Measurements from ENCODE around the gene CCDC170. TPM values are rescaled to one million over a fixed set of nuclear protein-coding genes. Genes with fewer than 3 reads are reported as not detected.
A peak's percentile ranks its signal among the peaks of the same experiment; 100 is the strongest.
"Not testable (repeated sequence)": the region's sequence is repeated elsewhere in the genome, so short reads cannot be mapped to it uniquely, and the experiment has no call there.

CCDC170 gene
- total RNA-seq, 1 experiment from 2014 or later, result not detected

DNA sequence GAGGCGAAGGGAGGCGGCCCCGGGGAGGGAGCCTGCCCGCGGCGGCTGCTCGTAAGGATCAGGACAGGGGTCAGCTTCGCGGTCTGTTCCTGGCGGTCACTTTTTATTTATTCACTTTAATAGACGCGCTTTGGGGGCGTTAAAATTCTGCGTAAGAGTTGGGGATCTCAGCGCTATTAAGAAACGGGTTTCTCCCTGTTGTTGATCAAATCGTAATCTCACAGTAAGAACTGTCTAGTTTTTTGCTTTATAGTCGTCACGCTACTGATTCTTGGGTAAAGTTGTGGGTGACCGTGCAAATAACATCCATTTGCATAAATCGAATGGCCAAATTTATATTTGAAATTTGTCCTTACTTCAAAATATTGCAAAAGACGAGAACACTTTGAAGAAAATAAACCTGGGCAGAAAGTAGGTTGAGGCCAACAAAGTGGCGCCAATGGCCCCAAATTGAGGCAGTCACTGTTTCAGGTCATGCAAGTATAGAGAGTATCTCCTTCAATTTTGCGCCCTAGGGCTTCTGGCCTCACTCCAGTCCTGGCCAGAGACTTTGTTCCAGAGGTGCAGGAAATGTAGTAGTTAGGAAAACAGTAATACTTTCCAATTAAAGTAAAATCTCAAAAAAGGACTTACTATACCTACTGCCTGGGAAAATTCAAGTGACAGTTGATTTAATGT lies 40.9 kb upstream of the CCDC170 start:
- Histone ChIP-seq H3K27me3 (ENCODE audit: control insufficient read depth, insufficient read depth, low read length) (no peaks in the 10 kb centered on the region), H3K36me3 (ENCODE audit: control insufficient read depth, insufficient read depth, low read length) (peaks cover 8% of the 10 kb centered on the region), H3K9me3 (ENCODE audit: control insufficient read depth, insufficient read depth, low read depth, low read length) (no peaks in the 10 kb centered on the region), H3K27ac (ENCODE audit: low read length) (peak overlapping the region; percentile 86), H3K4me1 (ENCODE audit: control insufficient read depth, insufficient read depth, low read length) (peaks cover 13% of the 10 kb centered on the region; the same call in 1 of the 2 replicates), H3K4me3 (ENCODE audit: low read depth in 2 of 2, low read length in 2 of 2) (peak overlapping the region; percentile 97 to 99)
- POLR2A ChIA-PET, result no interaction called here
- CTCF ChIA-PET, result interaction anchor here (0.7 kb wide), 1 partner anchor 128 kb away, joined by 3 read pairs; no protein-coding TSS in a partner anchor
- intact Hi-C loops (cut with micrococcal nuclease; ENCODE audit: unreplicated experiment) (no loop called here), in situ Hi-C loops (cut with HindIII; ENCODE audit: low pct_unique_long_range_greater_than_20kb, low sequenced_read_pairs) (no loop called here)
- no peak for DNase-seq (ENCODE audit: low read depth, low spot score)
- TF ChIP-seq POLR2AphosphoS5 (IDR thresholded peaks at IDR 0.05; ENCODE audit: low read depth, low read length), result no peak
- BruUV-seq (replicated peaks), result TSS peak; percentile 69
- no peak; the same call in 1 of the 2 replicates for ATAC-seq

GRCh38 chr6:151455751-151456398 lies 37.9 kb upstream of the CCDC170 start:
- CTCF ChIA-PET; POLR2A ChIA-PET; H3K9me3 ChIP-seq (ENCODE audit: control insufficient read depth, insufficient read depth, low read depth, low read length); H3K27ac ChIP-seq (ENCODE audit: low read length); BruUV-seq (replicated peaks); DNase-seq (ENCODE audit: low read depth, low spot score); intact Hi-C loops (cut with micrococcal nuclease; ENCODE audit: unreplicated experiment); H3K4me3 ChIP-seq (ENCODE audit: low read depth in 2 of 2, low read length in 2 of 2); ATAC-seq; in situ Hi-C loops (cut with HindIII; ENCODE audit: low pct_unique_long_range_greater_than_20kb, low sequenced_read_pairs); H3K27me3 ChIP-seq (ENCODE audit: control insufficient read depth, insufficient read depth, low read length): not testable (repeated sequence)
- Histone ChIP-seq H3K36me3 (ENCODE audit: control insufficient read depth, insufficient read depth, low read length) (peaks cover 13% of the 10 kb centered on the region), H3K4me1 (ENCODE audit: control insufficient read depth, insufficient read depth, low read length) (peaks cover 13% of the 10 kb centered on the region; the same call in 1 of the 2 replicates)

DNA sequence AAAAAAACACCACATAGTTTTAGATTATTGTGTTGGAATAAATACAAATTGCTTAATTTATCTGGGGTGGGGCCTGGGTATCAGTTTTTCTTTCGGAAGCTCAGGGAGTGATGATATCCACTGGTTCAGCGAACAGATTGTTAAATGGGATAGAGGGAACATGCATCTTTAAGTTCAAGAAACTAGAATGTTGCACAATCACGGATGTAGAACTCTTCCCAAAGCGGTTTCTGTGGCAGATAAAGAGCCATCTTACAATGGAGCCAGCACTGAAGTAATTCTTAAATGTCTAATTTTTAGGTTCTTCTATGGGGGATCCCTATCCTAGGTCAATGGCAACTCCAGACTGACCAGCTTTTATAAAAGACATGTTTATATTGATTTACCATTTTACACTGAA lies 32.1 kb upstream of the CCDC170 start:
- no peak for DNase-seq (ENCODE audit: low read depth, low spot score)
- Histone ChIP-seq H3K4me1 (ENCODE audit: control insufficient read depth, insufficient read depth, low read length) (no peaks in the 10 kb centered on the region), H3K4me3 (ENCODE audit: low read depth in 2 of 2, low read length in 2 of 2) (no peak overlapping the region), H3K27ac (ENCODE audit: low read length) (no peak overlapping the region), H3K9me3 (ENCODE audit: control insufficient read depth, insufficient read depth, low read depth, low read length) (no peaks in the 10 kb centered on the region), H3K36me3 (ENCODE audit: control insufficient read depth, insufficient read depth, low read length) (peaks cover 7% of the 10 kb centered on the region), H3K27me3 (ENCODE audit: control insufficient read depth, insufficient read depth, low read length) (no peaks in the 10 kb centered on the region)
- in situ Hi-C loops (cut with HindIII; ENCODE audit: low pct_unique_long_range_greater_than_20kb, low sequenced_read_pairs), result no loop called here
- ATAC-seq, result no peak
- no peak for TF ChIP-seq CTCF (IDR thresholded peaks at IDR 0.05)
- TF ChIP-seq SIN3A (IDR thresholded peaks at IDR 0.05; ENCODE audit: borderline replicate concordance, insufficient read depth, low read depth, low read length), result no peak
- TF ChIP-seq, protein P1, sequence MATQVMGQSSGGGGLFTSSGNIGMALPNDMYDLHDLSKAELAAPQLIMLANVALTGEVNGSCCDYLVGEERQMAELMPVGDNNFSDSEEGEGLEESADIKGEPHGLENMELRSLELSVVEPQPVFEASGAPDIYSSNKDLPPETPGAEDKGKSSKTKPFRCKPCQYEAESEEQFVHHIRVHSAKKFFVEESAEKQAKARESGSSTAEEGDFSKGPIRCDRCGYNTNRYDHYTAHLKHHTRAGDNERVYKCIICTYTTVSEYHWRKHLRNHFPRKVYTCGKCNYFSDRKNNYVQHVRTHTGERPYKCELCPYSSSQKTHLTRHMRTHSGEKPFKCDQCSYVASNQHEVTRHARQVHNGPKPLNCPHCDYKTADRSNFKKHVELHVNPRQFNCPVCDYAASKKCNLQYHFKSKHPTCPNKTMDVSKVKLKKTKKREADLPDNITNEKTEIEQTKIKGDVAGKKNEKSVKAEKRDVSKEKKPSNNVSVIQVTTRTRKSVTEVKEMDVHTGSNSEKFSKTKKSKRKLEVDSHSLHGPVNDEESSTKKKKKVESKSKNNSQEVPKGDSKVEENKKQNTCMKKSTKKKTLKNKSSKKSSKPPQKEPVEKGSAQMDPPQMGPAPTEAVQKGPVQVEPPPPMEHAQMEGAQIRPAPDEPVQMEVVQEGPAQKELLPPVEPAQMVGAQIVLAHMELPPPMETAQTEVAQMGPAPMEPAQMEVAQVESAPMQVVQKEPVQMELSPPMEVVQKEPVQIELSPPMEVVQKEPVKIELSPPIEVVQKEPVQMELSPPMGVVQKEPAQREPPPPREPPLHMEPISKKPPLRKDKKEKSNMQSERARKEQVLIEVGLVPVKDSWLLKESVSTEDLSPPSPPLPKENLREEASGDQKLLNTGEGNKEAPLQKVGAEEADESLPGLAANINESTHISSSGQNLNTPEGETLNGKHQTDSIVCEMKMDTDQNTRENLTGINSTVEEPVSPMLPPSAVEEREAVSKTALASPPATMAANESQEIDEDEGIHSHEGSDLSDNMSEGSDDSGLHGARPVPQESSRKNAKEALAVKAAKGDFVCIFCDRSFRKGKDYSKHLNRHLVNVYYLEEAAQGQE (IDR thresholded peaks at IDR 0.05; ENCODE audit: insufficient read depth in 1 of 2, low read depth in 2 of 2, low read length in 1 of 2), result no peak
- no peak for TF ChIP-seq TCF7L2 (IDR thresholded peaks at IDR 0.05; ENCODE audit: low read depth, low read length)
- no peak for TF ChIP-seq POLR2AphosphoS5 (IDR thresholded peaks at IDR 0.05; ENCODE audit: low read depth, low read length)
- ChIA-PET CTCF (no interaction called here), POLR2A (no interaction called here)
- intact Hi-C loops (cut with micrococcal nuclease; ENCODE audit: unreplicated experiment), result no loop called here
- BruUV-seq (replicated peaks), result no TSS peak

Data from Panc1 (cell line).